Uterus (tissue), 4 donors: ENCODE results near the gene NOX3. TPM values are rescaled to one million over a fixed set of nuclear protein-coding genes. Genes with fewer than 3 reads are reported as not detected.

Experiments
- DNase-seq, 2 donors: peaks; one replicate each; pipeline ENCODE4 v3.0.0-alpha.2; 2019 to 2020
- H3K27ac ChIP-seq, 2 donors: fragments of 200-600 bp; sonication (generic); 1 replicate in 1 of 2; 2 replicates in 1 of 2; pipeline ENCODE4 v1.5.1; 2016 to 2018
- H3K27me3 ChIP-seq, 2 donors: fragments of 200-600 bp; sonication (generic); one replicate each; pipeline ENCODE4 v1.5.1; 2018 to 2019; ENCODE audit warnings: control low read depth in 1 of 2
- H3K36me3 ChIP-seq, 2 donors: fragments of 200-600 bp; sonication (generic); one replicate each; pipeline ENCODE4 v1.5.1; 2019; ENCODE audit warnings: control low read depth in 1 of 2
- H3K4me1 ChIP-seq, 2 donors: fragments of 200-600 bp; sonication (generic); one replicate each; pipeline ENCODE4 v1.5.1; 2018 to 2019; ENCODE audit warnings: control low read depth in 1 of 2
- H3K4me3 ChIP-seq, 2 donors: fragments of 200-600 bp; sonication (generic); 1 replicate in 1 of 2; 2 replicates in 1 of 2; pipeline ENCODE4 v1.5.1; 2018 to 2019; ENCODE audit warnings: mild to moderate bottlenecking in 1 of 2
- H3K9me3 ChIP-seq, 2 donors: fragments of 200-600 bp; sonication (generic); one replicate each; pipeline ENCODE4 v1.5.1; 2019; ENCODE audit warnings: control low read depth in 1 of 2
- POLR2A ChIP-seq, 2 donors: fragments of 450-650 bp; IDR thresholded peaks; one replicate each; pipeline ENCODE4 v1.6.1; 2016; ENCODE audit warnings: antibody characterized with exemption in 2 of 2, mild to moderate bottlenecking in 1 of 2, moderate library complexity in 1 of 2
- intact Hi-C: fragments of 100-400 bp; cut with DNase I; formaldehyde crosslinking; loops from one replicate; pipeline ENCODE4 v1.15.1; 2023; ENCODE audit warnings: low total_unique reads
- total RNA-seq, 4 donors: library from RNA; depleted of rRNA in 3 of 4; stranded (reverse); fragments of >200 nt in 3 of 4; gene quantifications; one replicate each; pipeline versions ENCODE4 v1.1.0 to v1.2.4, GENCODE V29; 2014 to 2023
- TF ChIP-seq, protein P1 (sequence below), 4 experiments: fragments of 200-600 bp in 2 of 4; fragments of 450-650 bp in 2 of 4; sonication (generic) in 2 of 4; IDR thresholded peaks; one replicate each; pipeline ENCODE4 v1.5.1; 2016 to 2019; ENCODE audit warnings: antibody characterized with exemption in 4 of 4, mild to moderate bottlenecking in 2 of 4, moderate library complexity in 1 of 4
- donor health status: DM: yes; HTN: yes; CAD: no.

Gene NOX3
- total RNA-seq, 4 donors from 2014 or later = not detected

DNA sequence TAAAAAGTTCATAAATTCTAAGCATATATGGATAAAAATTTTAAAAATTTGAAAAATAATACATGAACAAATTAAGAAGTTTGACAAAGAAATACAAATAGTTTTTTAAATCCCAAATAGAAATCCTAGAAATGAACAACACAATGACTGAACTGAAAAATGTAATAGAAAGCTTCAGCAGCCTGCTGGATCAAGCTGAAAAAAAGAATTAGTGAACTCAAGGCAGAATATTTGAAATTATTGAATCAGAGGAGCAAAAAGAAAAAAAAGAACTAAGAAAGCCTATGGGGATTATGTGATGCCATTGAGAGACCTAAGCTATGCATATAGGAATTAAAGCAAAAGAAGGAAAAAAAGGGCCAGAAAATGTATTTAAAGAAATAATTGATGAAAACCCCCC lies 101.5 kb downstream of the NOX3 start:
- TF ChIP-seq POLR2A (IDR thresholded peaks at IDR 0.05) = no peak
- Histone ChIP-seq H3K27ac (no peak overlapping the region), H3K4me1 (no peaks in the 10 kb centered on the region), H3K4me3 (no peak overlapping the region), H3K9me3 (peaks cover 0 to 9% of the 10 kb centered on the region in 2 donors), H3K36me3 (no peaks in the 10 kb centered on the region), H3K27me3 (no peaks in the 10 kb centered on the region)
- DNase-seq = no peak
- intact Hi-C loops = no loop called here

DNA sequence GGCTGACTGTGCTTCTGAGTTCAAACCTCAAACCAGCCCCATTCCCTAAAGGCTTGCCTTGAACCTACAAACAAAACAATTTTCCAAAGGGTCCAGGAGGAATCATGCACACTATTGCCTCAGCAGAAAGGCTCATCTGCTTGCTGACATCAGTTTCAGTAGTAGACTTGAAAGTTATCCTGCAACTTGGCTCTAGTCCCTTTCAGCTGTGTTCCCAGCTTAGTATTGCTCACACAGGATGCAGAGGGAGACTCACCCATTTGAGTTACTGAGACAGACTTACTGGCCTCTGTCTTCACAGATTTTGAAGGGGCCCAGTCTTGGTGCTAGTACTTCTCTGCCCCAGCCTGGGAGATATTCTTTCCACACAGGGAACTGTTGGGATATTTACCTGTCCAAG lies 102.8 kb downstream of the NOX3 start:
- Histone ChIP-seq H3K9me3 (peaks cover 0 to 9% of the 10 kb centered on the region in 2 donors), H3K4me3 (no peak overlapping the region), H3K27me3 (no peaks in the 10 kb centered on the region), H3K36me3 (no peaks in the 10 kb centered on the region), H3K27ac (no peak overlapping the region), H3K4me1 (no peaks in the 10 kb centered on the region)
- no peak for TF ChIP-seq POLR2A (IDR thresholded peaks at IDR 0.05)
- TF ChIP-seq, protein P1, sequence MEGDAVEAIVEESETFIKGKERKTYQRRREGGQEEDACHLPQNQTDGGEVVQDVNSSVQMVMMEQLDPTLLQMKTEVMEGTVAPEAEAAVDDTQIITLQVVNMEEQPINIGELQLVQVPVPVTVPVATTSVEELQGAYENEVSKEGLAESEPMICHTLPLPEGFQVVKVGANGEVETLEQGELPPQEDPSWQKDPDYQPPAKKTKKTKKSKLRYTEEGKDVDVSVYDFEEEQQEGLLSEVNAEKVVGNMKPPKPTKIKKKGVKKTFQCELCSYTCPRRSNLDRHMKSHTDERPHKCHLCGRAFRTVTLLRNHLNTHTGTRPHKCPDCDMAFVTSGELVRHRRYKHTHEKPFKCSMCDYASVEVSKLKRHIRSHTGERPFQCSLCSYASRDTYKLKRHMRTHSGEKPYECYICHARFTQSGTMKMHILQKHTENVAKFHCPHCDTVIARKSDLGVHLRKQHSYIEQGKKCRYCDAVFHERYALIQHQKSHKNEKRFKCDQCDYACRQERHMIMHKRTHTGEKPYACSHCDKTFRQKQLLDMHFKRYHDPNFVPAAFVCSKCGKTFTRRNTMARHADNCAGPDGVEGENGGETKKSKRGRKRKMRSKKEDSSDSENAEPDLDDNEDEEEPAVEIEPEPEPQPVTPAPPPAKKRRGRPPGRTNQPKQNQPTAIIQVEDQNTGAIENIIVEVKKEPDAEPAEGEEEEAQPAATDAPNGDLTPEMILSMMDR (IDR thresholded peaks at IDR 0.05) = no peak
- intact Hi-C loops = no loop called here
- DNase-seq = no peak

DNA sequence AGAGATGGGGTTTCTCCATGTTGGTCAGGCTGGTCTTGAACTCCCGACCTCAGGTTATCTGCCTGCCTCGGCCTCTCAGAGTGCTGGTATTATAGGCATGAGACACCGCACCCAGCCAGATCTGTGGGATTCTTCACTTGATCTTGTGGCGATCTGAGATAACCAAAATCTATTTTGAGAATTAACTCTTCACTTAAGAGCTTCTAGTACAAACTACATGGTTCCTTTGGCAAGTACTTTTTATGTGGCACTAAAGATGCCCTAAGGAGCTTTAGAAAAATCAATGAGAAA lies 103.6 kb downstream of the NOX3 start:
- no peak for DNase-seq
- Histone ChIP-seq H3K27me3 (no peaks in the 10 kb centered on the region), H3K27ac (no peak overlapping the region), H3K9me3 (peaks cover 0 to 13% of the 10 kb centered on the region in 2 donors), H3K36me3 (no peaks in the 10 kb centered on the region), H3K4me3 (no peak overlapping the region), H3K4me1 (no peaks in the 10 kb centered on the region)
- intact Hi-C loops = no loop called here
- no peak for TF ChIP-seq POLR2A (IDR thresholded peaks at IDR 0.05)
- TF ChIP-seq, protein P1 (IDR thresholded peaks at IDR 0.05) = no peak

DNA sequence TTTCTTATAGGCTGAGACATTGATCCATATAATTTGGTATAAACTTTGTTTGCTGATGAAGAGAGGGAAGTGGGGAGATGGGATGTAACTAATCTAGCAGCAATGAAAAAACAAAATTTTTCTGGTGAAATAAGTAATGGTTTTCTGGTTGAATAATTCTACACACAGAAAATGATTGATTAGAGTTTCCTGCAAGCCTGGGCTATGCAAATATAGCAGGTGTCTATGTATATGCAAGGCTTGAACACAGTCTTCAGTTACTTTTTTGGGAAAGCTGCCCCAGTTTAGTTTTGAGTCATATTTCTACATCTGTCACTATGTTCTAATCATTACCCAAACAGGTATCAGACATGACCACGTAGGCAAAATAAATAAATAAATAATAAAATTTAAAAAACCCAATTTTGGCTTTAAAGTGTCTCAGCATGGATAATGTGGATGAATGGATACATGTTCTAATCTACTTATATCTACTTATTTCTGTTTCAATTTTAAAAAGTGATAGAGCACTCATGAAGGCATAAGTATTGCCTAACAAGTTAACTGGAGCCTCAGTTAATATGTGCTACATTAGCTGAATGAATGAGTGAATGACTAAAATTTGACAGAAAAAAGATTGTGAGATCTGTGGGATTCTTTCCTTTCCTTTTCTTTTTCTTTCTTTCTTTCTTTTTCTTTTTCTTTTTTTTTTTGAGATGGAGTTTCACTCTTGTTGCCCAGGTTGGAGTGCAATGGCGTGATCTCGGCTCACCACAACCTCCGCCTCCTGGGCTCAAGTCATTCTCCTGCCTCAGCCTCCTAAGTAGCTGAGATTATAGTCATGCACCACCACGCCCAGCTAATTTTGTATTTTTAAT lies 104.1 kb downstream of the NOX3 start:
- Histone ChIP-seq H3K4me3 (no peak overlapping the region), H3K4me1 (no peaks in the 10 kb centered on the region), H3K27me3 (no peaks in the 10 kb centered on the region), H3K9me3 (peaks cover 0 to 13% of the 10 kb centered on the region in 2 donors), H3K27ac (no peak overlapping the region), H3K36me3 (no peaks in the 10 kb centered on the region)
- DNase-seq = no peak
- intact Hi-C loops = no loop called here
- no peak for TF ChIP-seq POLR2A (IDR thresholded peaks at IDR 0.05)
- TF ChIP-seq, protein P1 (IDR thresholded peaks at IDR 0.05) = no peak

DNA sequence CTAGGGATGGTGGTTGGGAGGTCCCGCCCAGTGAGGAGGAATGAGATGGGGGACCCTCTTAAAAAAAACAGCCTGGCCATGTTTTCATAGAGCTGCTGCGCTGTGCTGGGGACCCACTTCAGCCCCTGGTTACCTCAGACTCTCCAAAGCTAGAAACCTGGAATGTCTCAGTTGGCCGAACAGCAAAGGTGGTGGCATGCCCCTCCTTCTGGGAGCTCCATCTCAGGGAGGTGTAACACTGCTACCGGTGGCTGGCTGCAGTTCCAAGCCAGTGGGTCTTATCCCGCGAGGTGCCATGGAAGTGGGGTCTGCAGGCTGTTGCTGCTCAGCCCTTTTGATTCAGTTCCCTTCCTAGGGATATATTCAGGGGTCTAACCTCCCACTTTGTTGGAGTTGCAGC lies 105.7 kb downstream of the NOX3 start:
- no peak overlapping the region for H3K27ac ChIP-seq
- no peak for TF ChIP-seq POLR2A (IDR thresholded peaks at IDR 0.05)
- TF ChIP-seq, protein P1 (IDR thresholded peaks at IDR 0.05) = no peak
- no peak overlapping the region for H3K4me3 ChIP-seq
- no peak for DNase-seq
- no peaks in the 10 kb centered on the region for H3K4me1 ChIP-seq
- peaks cover 0 to 13% of the 10 kb centered on the region in 2 donors for H3K9me3 ChIP-seq
- intact Hi-C loops = no loop called here
- no peaks in the 10 kb centered on the region for H3K36me3 ChIP-seq
- no peaks in the 10 kb centered on the region for H3K27me3 ChIP-seq
